NCI-H1930 (cell line): ENCODE measurements around the gene NBEA.

Experiments
- DNase-seq, 2 experiments: peaks; one replicate each; lab custom pipeline; 2025; lab: John Stamatoyannopoulos, UW

NBEA gene

GRCh38 chr13:35283856-35284255, 341.8 kb downstream of the NBEA start:
- peak in 1 of 2 experiments; percentile 34 for DNase-seq

GRCh38 chr13:35285677-35286076, 343.6 kb downstream of the NBEA start:
- no peak for DNase-seq

- no peak for DNase-seq
Observed at GRCh38 chr13:35292329-35292728, 350.3 kb downstream of the NBEA start.

GRCh38 chr13:35293579-35294226, 351.6 kb downstream of the NBEA start:
- DNase-seq: no peak

GRCh38 chr13:35309706-35310105, 367.6 kb downstream of the NBEA start:
- no peak for DNase-seq

- DNase-seq: no peak
Observed at GRCh38 chr13:35332134-35332533, 390.1 kb downstream of the NBEA start.

- DNase-seq: no peak
Observed at GRCh38 chr13:35333157-35333556, 391.1 kb downstream of the NBEA start.

GRCh38 chr13:35342440-35342839, 400.4 kb downstream of the NBEA start:
- no peak for DNase-seq

- no peak for DNase-seq
Observed at GRCh38 chr13:35343417-35343816, 401.3 kb downstream of the NBEA start.

GRCh38 chr13:35345992-35346391, 403.9 kb downstream of the NBEA start:
- no peak for DNase-seq

- no peak for DNase-seq
Observed at GRCh38 chr13:35346494-35346893, 404.4 kb downstream of the NBEA start.

GRCh38 chr13:35347679-35348205, 405.7 kb downstream of the NBEA start:
- no peak for DNase-seq

GRCh38 chr13:35349052-35349451, 407.0 kb downstream of the NBEA start:
- no peak for DNase-seq

GRCh38 chr13:35349673-35350278, 407.7 kb downstream of the NBEA start:
- no peak for DNase-seq

GRCh38 chr13:35354285-35354684, 412.2 kb downstream of the NBEA start:
- no peak for DNase-seq

GRCh38 chr13:35354882-35355281, 412.8 kb downstream of the NBEA start:
- no peak for DNase-seq

- DNase-seq: no peak
Observed at GRCh38 chr13:35356572-35356971, 414.5 kb downstream of the NBEA start.

- DNase-seq: no peak
Observed at GRCh38 chr13:35365883-35366282, 423.8 kb downstream of the NBEA start.

- DNase-seq: no peak
Observed at GRCh38 chr13:35367586-35367985, 425.5 kb downstream of the NBEA start.

- no peak for DNase-seq
Observed at GRCh38 chr13:35378939-35379338, 436.9 kb downstream of the NBEA start.

GRCh38 chr13:35379663-35380062, 437.6 kb downstream of the NBEA start:
- DNase-seq: no peak

- peak in 1 of 2 experiments; percentile 7 for DNase-seq
Observed at GRCh38 chr13:35387682-35388250, 445.7 kb downstream of the NBEA start.
